K562 (cell line): ENCODE results near the gene SPNS2. TPM values are rescaled to one million over a fixed set of nuclear protein-coding genes. Genes with fewer than 3 reads are reported as not detected.

Experiments used
- CREB3L1 ChIP-seq: fragments of 450-650 bp; IDR thresholded peaks from 2 replicates; pipeline ENCODE4 v1.6.1; 2014; ENCODE audit warnings: low read depth, mild to moderate bottlenecking, moderate library complexity, borderline replicate concordance
- E2F8 ChIP-seq: fragments of 450-650 bp; IDR thresholded peaks from 2 replicates; pipeline ENCODE4 v1.7.1; 2018; ENCODE audit warnings: mild to moderate bottlenecking, low read depth; ENCODE audit not compliant: partially characterized antibody
- FOXK2 ChIP-seq, 2 experiments: fragments of 450-650 bp; IDR thresholded peaks in 1 of 2; conservative IDR thresholded peaks in 1 of 2; 2 replicates each; pipeline ENCODE4 v1.6.1; 2016; ENCODE audit warnings: low read depth in 2 of 2, mild to moderate bottlenecking in 1 of 2
- MAFK ChIP-seq: IDR thresholded peaks from 2 replicates; pipeline ENCODE4 v1.6.1; 2011; ENCODE audit warnings: low read length, improper control_type of control experiment
- MLX ChIP-seq, 2 experiments: fragments of 450-650 bp in 1 of 2; sonication (generic) in 1 of 2; formaldehyde crosslinking; conservative IDR thresholded peaks; 2 replicates each; pipeline versions ENCODE4 v1.4.0 to v1.8.1; 2020 to 2022; ENCODE audit warnings: mild to moderate bottlenecking in 1 of 2, missing genetic modification reagents in 1 of 2
- MXD1 ChIP-seq: fragments of 250-450 bp; sonication (Bioruptor Pico); IDR thresholded peaks from 2 replicates; pipeline ENCODE4 v1.8.0; 2021; ENCODE audit warnings: borderline replicate concordance, mild to moderate bottlenecking, moderate library complexity; ENCODE audit not compliant: poor library complexity, severe bottlenecking
- MXI1 ChIP-seq: IDR thresholded peaks from 2 replicates; pipeline ENCODE4 v1.6.1; 2011; ENCODE audit warnings: low read depth, mild to moderate bottlenecking, improper control_type of control experiment, low read length
- NFIC ChIP-seq: fragments of 450-650 bp; IDR thresholded peaks from 2 replicates; pipeline ENCODE4 v1.6.1; 2017; ENCODE audit warnings: mild to moderate bottlenecking, inconsistent platforms
- PML ChIP-seq: IDR thresholded peaks from 2 replicates; pipeline ENCODE4 v1.6.1; 2012; ENCODE audit warnings: low read length, inconsistent platforms
- RBFOX2 ChIP-seq: fragments of 200-400 bp; formaldehyde crosslinking; IDR thresholded peaks from 2 replicates; pipeline ENCODE4 v1.6.1; 2017; ENCODE audit warnings: low read depth, mild to moderate bottlenecking, low read length, moderate library complexity
- SRSF1 ChIP-seq: fragments of 200-400 bp; formaldehyde crosslinking; IDR thresholded peaks from 2 replicates; pipeline ENCODE4 v1.6.1; 2017; ENCODE audit warnings: mild to moderate bottlenecking, low read depth, low read length, moderate library complexity
- SUPT5H ChIP-seq: fragments of 450-650 bp; IDR thresholded peaks from 2 replicates; pipeline ENCODE4 v1.6.1; 2016
- TEAD1 ChIP-seq, 2 experiments: fragments of 450-650 bp in 1 of 2; sonication (generic) in 1 of 2; formaldehyde crosslinking; IDR thresholded peaks; 2 replicates each; pipeline versions ENCODE4 v1.4.0 to v1.8.0; 2020 to 2022; ENCODE audit warnings: mild to moderate bottlenecking in 2 of 2, missing genetic modification reagents in 1 of 2
- TGIF2 ChIP-seq: sonication (generic); formaldehyde crosslinking; IDR thresholded peaks from 2 replicates; pipeline ENCODE4 v1.8.1; 2022; ENCODE audit warnings: mild to moderate bottlenecking, missing genetic modification reagents, moderate library complexity
- VEZF1 ChIP-seq: fragments of 200-800 bp; sonication (Bioruptor generic); IDR thresholded peaks from 2 replicates; pipeline ENCODE4 v1.6.1; 2017; ENCODE audit warnings: missing genetic modification characterization, missing compliant biosample characterization
- ZNF197 ChIP-seq: fragments of 200-800 bp; sonication (Bioruptor generic); IDR thresholded peaks from 2 replicates; pipeline ENCODE4 v1.6.1; 2016; ENCODE audit warnings: low read depth, missing genetic modification characterization, missing compliant biosample characterization
- ZNF395 ChIP-seq: fragments of 200-800 bp; sonication (Bioruptor generic); IDR thresholded peaks from 2 replicates; pipeline ENCODE4 v1.6.1; 2017; ENCODE audit warnings: missing genetic modification characterization, missing compliant biosample characterization
- polyA plus RNA-seq, 8 experiments: library from polyadenylated mRNA; depleted of rRNA in 4 of 8; stranded (reverse) in 5 of 8; unstranded in 3 of 8; fragments of >200 nt; fragmentation: Nextera tagmentation in 2 of 8; fragmentation: Illumina TruSeq in 1 of 8; extraction: Ambion mirVana in 2 of 8; extraction: Trizol in 1 of 8; gene quantifications; 2 replicates each; pipeline versions ENCODE4 v1.2.1 to v1.2.3, GENCODE V29; 2011 to 2014; ENCODE audit warnings: inconsistent platforms in 1 of 8, missing spikeins in 1 of 8
- total RNA-seq, 7 experiments: library from RNA; depleted of rRNA in 6 of 7; stranded (reverse); fragments of >200 nt in 6 of 7; fragmentation: Illumina TruSeq in 2 of 7; extraction: Trizol in 2 of 7; gene quantifications; 2 replicates each; pipeline versions ENCODE4 v1.2.1 to v1.2.3, GENCODE V29; 2011 to 2021; ENCODE audit warnings: low replicate concordance in 1 of 7

The SPNS2 gene
- total and polyA plus RNA-seq, 9 of the 15 experiments (the other 6 are each of a cell fraction or from before 2014, with no cell fraction given): 0.06 TPM; not detected in 8

- TF ChIP-seq TGIF2 (peak; percentile 58; the same call in 1 of the 2 replicates), SRSF1 (no peak), MAFK (no peak), RBFOX2 (peak; percentile 88), MLX (CRISPR knock-in tag; conservative IDR thresholded peaks at IDR 0.05) (0 out of 4 replicates have a peak, but pooled peaks of 1 of the 2 experiments have one; percentile 22), CREB3L1 (0 out of 2 replicates have a peak, but pooled peaks have one; percentile 44), ZNF395 (CRISPR knock-in tag) (peak; percentile 76; the same call in 1 of the 2 replicates), TEAD1 (CRISPR knock-in tag; IDR thresholded peaks at IDR 0.05) (peak in 1 of 2 experiments; percentile 84; a peak in 1 of 4 replicates), MXI1 (peak; percentile 93), NFIC (no peak), PML (peak; percentile 51; the same call in 1 of the 2 replicates), SUPT5H (peak; percentile 83), FOXK2 (conservative IDR thresholded peaks at IDR 0.05 in 1 of 2, IDR thresholded peaks at IDR 0.05 in 1 of 2; ENCODE audit: low read depth in 2 of 2) (peak; percentile 85 to 92), ZNF197 (CRISPR knock-in tag) (no peak), VEZF1 (CRISPR knock-in tag) (peak; percentile 49; the same call in 1 of the 2 replicates), E2F8 (peak; percentile 25), MXD1 (peak; percentile 87)
Observed at GRCh38 chr17:4554997-4555799, 56.5 kb downstream of the SPNS2 start, which contains the start of gene MYBBP1A (continued).
